Sigmoid colon (tissue), 7 donors: Measurements from ENCODE around the gene WDR86. TPM values are rescaled to one million over a fixed set of nuclear protein-coding genes. Genes with fewer than 3 reads are reported as not detected.

Experiments
- DNase-seq: peaks from one replicate; pipeline ENCODE4 v3.0.0-alpha.2; 2019
- H3K27ac ChIP-seq, 4 donors: fragments of 200-600 bp; sonication (generic); one replicate each; pipeline ENCODE4 v1.5.1; 2016 to 2019; ENCODE audit warnings: mild to moderate bottlenecking in 1 of 4
- H3K27me3 ChIP-seq, 3 donors: fragments of 200-600 bp; sonication (generic); one replicate each; pipeline ENCODE4 v1.5.1; 2019; ENCODE audit warnings: mild to moderate bottlenecking in 1 of 3
- H3K36me3 ChIP-seq, 4 donors: fragments of 200-600 bp; sonication (generic); one replicate each; pipeline ENCODE4 v1.5.1; 2016 to 2019
- H3K4me1 ChIP-seq, 4 donors: fragments of 200-600 bp; sonication (generic); one replicate each; pipeline ENCODE4 v1.5.1; 2017 to 2019
- H3K4me3 ChIP-seq, 4 donors: fragments of 200-600 bp; sonication (generic); one replicate each; pipeline ENCODE4 v1.5.1; 2017 to 2019; ENCODE audit warnings: mild to moderate bottlenecking in 2 of 4, moderate library complexity in 1 of 4
- H3K9me3 ChIP-seq, 4 donors: fragments of 200-600 bp in 3 of 4; sonication (generic) in 3 of 4; one replicate each; pipeline versions ENCODE4 v1.5.1 to v1.6.1; 2013 to 2019
- EP300 ChIP-seq, 4 donors: sonication (generic); formaldehyde crosslinking; IDR thresholded peaks; one replicate each; pipeline ENCODE4 v1.6.1; 2017; ENCODE audit warnings: antibody characterized with exemption in 4 of 4
- POLR2A ChIP-seq, 2 donors: fragments of 450-650 bp; IDR thresholded peaks; one replicate each; pipeline ENCODE4 v1.6.1; 2016; ENCODE audit warnings: antibody characterized with exemption in 2 of 2, mild to moderate bottlenecking in 2 of 2, moderate library complexity in 2 of 2
- POLR2AphosphoS5 ChIP-seq, 4 donors: sonication (generic); formaldehyde crosslinking; IDR thresholded peaks; one replicate each; pipeline ENCODE4 v1.6.1; 2017; ENCODE audit warnings: antibody characterized with exemption in 4 of 4
- WGBS, 2 donors: extraction: QIAGEN DNeasy Blood & Tissue Kit; methylation state at CpG; one replicate each; pipeline ENCODE4 v1.1.7; 2013; 5-methylcytosine and 5-hydroxymethylcytosine counted together
- intact Hi-C: fragments of 100-400 bp; cut with DNase I; formaldehyde crosslinking; loops from one replicate; pipeline ENCODE4 v1.15.1; 2023
- polyA plus RNA-seq, 3 donors: library from polyadenylated mRNA; stranded (reverse); fragments of 200-250 nt; gene quantifications; one replicate each; pipeline ENCODE4 v1.2.3, GENCODE V29; 2013
- total RNA-seq, 4 donors: library from RNA; depleted of rRNA; stranded (reverse); fragments of >200 nt; gene quantifications; one replicate each; pipeline ENCODE4 v1.1.0, GENCODE V29; 2016
- TF ChIP-seq, protein P1 (sequence below), 4 experiments: fragments of 450-650 bp in 3 of 4; fragments of 200-600 bp in 1 of 4; IDR thresholded peaks; one replicate each; pipeline ENCODE4 v1.5.1; 2016 to 2019; ENCODE audit warnings: antibody characterized with exemption in 4 of 4, mild to moderate bottlenecking in 3 of 4, moderate library complexity in 2 of 4
- donor health status: healthy with polysubstance abuse.
- donor health status: Bipolar disorder and iron deficiency.
- donor health status: healthy.

WDR86 gene
- total and polyA plus RNA-seq, 7 donors = 0.46 to 23.8 (median 14.4) TPM

- peak overlapping the region; percentile 67 to 97 (median 74) for H3K4me3 ChIP-seq
- H3K36me3 ChIP-seq = peaks cover 4 to 31% (median 8%) of the 10 kb centered on the region in 4 donors
- H3K9me3 ChIP-seq = no peaks in the 10 kb centered on the region
- no peak for DNase-seq
- WGBS, 2 donors = 57 to 72% methylated on average over 8 of the region's 8 CpGs
- peaks cover 0 to 22% (median 15%) of the 10 kb centered on the region in 4 donors for H3K4me1 ChIP-seq
- no peaks in the 10 kb centered on the region for H3K27me3 ChIP-seq
- intact Hi-C loops = no loop called here
- TF ChIP-seq EP300 (IDR thresholded peaks at IDR 0.05) (no peak), POLR2AphosphoS5 (IDR thresholded peaks at IDR 0.05) (no peak), POLR2A (IDR thresholded peaks at IDR 0.05) (no peak)
- TF ChIP-seq, protein P1, sequence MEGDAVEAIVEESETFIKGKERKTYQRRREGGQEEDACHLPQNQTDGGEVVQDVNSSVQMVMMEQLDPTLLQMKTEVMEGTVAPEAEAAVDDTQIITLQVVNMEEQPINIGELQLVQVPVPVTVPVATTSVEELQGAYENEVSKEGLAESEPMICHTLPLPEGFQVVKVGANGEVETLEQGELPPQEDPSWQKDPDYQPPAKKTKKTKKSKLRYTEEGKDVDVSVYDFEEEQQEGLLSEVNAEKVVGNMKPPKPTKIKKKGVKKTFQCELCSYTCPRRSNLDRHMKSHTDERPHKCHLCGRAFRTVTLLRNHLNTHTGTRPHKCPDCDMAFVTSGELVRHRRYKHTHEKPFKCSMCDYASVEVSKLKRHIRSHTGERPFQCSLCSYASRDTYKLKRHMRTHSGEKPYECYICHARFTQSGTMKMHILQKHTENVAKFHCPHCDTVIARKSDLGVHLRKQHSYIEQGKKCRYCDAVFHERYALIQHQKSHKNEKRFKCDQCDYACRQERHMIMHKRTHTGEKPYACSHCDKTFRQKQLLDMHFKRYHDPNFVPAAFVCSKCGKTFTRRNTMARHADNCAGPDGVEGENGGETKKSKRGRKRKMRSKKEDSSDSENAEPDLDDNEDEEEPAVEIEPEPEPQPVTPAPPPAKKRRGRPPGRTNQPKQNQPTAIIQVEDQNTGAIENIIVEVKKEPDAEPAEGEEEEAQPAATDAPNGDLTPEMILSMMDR (IDR thresholded peaks at IDR 0.05) = no peak
- H3K27ac ChIP-seq = peak overlapping the region in 2 of 4 donors; percentile 74 to 84
Observed at GRCh38 chr7:151342811-151343210, 67.0 kb downstream of the WDR86 start.

GRCh38 chr7:151342102-151342646, 67.7 kb downstream of the WDR86 start:
- WGBS, 2 donors = 1 to 2% methylated on average over 11 of the region's 11 CpGs
- H3K4me3 ChIP-seq = peak overlapping the region; percentile 67 to 97 (median 74)
- TF ChIP-seq POLR2AphosphoS5 (IDR thresholded peaks at IDR 0.05) = no peak
- DNase-seq = no peak
- intact Hi-C loops = no loop called here
- peaks cover 4 to 25% (median 8%) of the 10 kb centered on the region in 4 donors for H3K36me3 ChIP-seq
- no peaks in the 10 kb centered on the region for H3K27me3 ChIP-seq
- peak overlapping the region; percentile 74 to 84 (median 82) for H3K27ac ChIP-seq
- H3K9me3 ChIP-seq = no peaks in the 10 kb centered on the region
- H3K4me1 ChIP-seq = peaks cover 0 to 22% (median 15%) of the 10 kb centered on the region in 4 donors

DNA sequence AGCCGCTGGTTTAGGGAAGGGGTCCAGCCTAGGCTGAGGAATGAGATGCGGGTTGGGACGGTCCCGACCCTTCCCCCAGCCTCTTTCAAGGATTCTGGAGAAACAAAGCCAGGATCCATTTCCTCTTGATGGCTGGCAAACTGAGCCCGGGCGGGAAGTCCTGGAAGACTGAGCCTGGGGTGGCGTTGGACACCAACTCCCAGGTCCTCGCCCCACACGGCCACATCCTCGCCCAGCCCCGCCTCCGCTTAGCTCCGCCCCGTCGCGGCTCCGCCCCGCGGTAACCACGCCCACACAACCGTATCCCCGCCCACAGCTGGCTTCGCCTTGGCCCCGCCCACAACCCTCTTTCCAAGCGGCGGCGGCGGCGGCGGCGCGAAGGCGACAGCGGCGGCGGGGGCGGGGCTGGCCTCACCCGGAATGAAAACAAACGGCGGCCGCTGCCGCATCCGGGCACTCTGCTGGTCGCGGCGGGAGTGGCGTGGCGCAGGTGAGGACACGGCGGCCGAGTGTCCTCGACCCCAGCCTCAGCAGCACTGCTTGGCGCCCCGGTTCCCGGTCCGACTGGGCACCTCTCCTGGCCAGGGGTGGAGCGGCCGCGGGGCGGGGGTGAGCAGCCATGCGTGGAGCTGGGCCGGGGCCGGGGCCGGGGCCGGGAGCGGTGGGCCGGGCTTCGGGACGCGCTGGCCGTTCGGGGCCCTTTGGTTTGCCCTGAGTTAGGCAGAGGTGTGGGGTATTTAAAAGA, 68.3 kb downstream of the WDR86 start, which contains the start of gene NUB1:
TSS of gene NUB1 (plus strand) at position 456 of the 745 bp plus-strand sequence. CDS start 3,538 bp downstream, outside the sequence.
- intact Hi-C loops = no loop called here
- 3 to 5% methylated on average over 72 of the region's 72 CpGs for WGBS, 2 donors
- peak within 1 kb of the TSS; percentile 74 to 84 (median 82) for H3K27ac ChIP-seq
- TF ChIP-seq POLR2AphosphoS5 (IDR thresholded peaks at IDR 0.05) = peak; percentile 25 to 87 (median 84)
- TF ChIP-seq EP300 (IDR thresholded peaks at IDR 0.05) = no peak
- H3K4me3 ChIP-seq = peak within 1 kb of the TSS; percentile 67 to 97 (median 74)
- H3K9me3 ChIP-seq = no peaks in the 10 kb centered on the region
- peak; percentile 94 for DNase-seq
- H3K27me3 ChIP-seq = no peaks in the 10 kb centered on the region
- H3K36me3 ChIP-seq = peaks cover 4 to 18% (median 8%) of the 10 kb centered on the region in 4 donors
- peaks cover 0 to 22% (median 15%) of the 10 kb centered on the region in 4 donors for H3K4me1 ChIP-seq

- Histone ChIP-seq H3K27ac (peak overlapping the region; percentile 74 to 84 (median 82)), H3K4me3 (peak overlapping the region in 3 of 4 donors; percentile 67 to 97 (median 75)), H3K36me3 (peaks cover 2 to 12% (median 4%) of the 10 kb centered on the region in 4 donors), H3K9me3 (no peaks in the 10 kb centered on the region), H3K4me1 (peaks cover 0 to 22% (median 15%) of the 10 kb centered on the region in 4 donors), H3K27me3 (no peaks in the 10 kb centered on the region)
- DNase-seq = no peak
- TF ChIP-seq, protein P1 (IDR thresholded peaks at IDR 0.05) = peak in 2 of 4 experiments; percentile 6 to 9
- TF ChIP-seq POLR2AphosphoS5 (IDR thresholded peaks at IDR 0.05) = no peak
- intact Hi-C loops = no loop called here
- 63 to 79% methylated on average over 12 of the region's 12 CpGs for WGBS, 2 donors
Observed at GRCh38 chr7:151340794-151341356, 69.0 kb downstream of the WDR86 start.

- Histone ChIP-seq H3K4me1 (peaks cover 0 to 22% (median 15%) of the 10 kb centered on the region in 4 donors), H3K27ac (peak overlapping the region in 1 of 4 donors; percentile 14), H3K4me3 (no peak overlapping the region), H3K9me3 (no peaks in the 10 kb centered on the region), H3K27me3 (no peaks in the 10 kb centered on the region), H3K36me3 (peaks cover 0 to 1% (median 0%) of the 10 kb centered on the region in 4 donors)
- intact Hi-C loops = no loop called here
- WGBS, 2 donors = 44 to 54% methylated on average over 7 of the region's 7 CpGs
- TF ChIP-seq POLR2AphosphoS5 (IDR thresholded peaks at IDR 0.05) = no peak
- no peak for DNase-seq
Observed at GRCh38 chr7:151339651-151340382, 70.0 kb downstream of the WDR86 start.
